GM12891 (cell line): ENCODE data around the gene IL25.

Experiments used
- POLR2A ChIP-seq: IDR thresholded peaks from 2 replicates; pipeline ENCODE4 v1.6.1; 2011; ENCODE audit warnings: low read depth, low read length, control low read depth
- POLR2AphosphoS5 ChIP-seq: IDR thresholded peaks from 2 replicates; pipeline ENCODE4 v1.6.1; 2011; ENCODE audit warnings: low read depth, low read length, control low read depth
- POU2F2 ChIP-seq: IDR thresholded peaks from 2 replicates; pipeline ENCODE4 v1.6.1; 2011; ENCODE audit warnings: low read depth, mild to moderate bottlenecking, control low read depth, low read length, moderate library complexity
- SPI1 ChIP-seq: IDR thresholded peaks from 2 replicates; pipeline ENCODE4 v1.6.1; 2011; ENCODE audit warnings: low read depth, low read length, control low read depth
- TAF1 ChIP-seq: IDR thresholded peaks from 2 replicates; pipeline ENCODE4 v1.6.1; 2011; ENCODE audit warnings: low read depth, low read length, control low read depth

DNA sequence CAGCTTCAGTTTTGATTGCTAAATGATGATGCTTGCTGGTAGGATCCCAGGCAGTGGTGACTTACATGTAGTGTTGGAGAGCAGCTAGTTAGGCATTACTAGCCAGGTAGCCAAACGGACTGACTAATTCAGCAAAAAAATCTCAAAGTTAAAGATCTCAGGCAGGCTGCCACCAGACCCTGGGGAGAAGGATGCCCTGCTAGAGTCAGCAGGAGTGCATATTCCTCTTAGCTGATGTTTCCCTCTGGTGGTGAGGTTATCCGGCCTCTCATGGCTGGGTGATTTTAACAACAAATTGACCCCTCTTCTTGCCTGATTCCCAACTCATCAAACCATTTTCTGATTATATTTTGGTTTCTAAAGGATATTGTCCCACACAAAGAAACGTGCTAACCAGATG is 10.4 kb upstream of the IL25 start:
- TF ChIP-seq POLR2A = no peak
- no peak for TF ChIP-seq POLR2AphosphoS5
- TF ChIP-seq SPI1 = no peak
- no peak for TF ChIP-seq TAF1
- TF ChIP-seq POU2F2 = no peak
